HG02884 (cell line): ENCODE results near the gene GJA1.
"Not testable (repeated sequence)": the region's sequence is repeated elsewhere in the genome, so short reads cannot be mapped to it uniquely, and the experiment has no call there.

Source experiments
- ATAC-seq: cut with Tn5 transposase; IDR thresholded peaks from one replicate; pipeline ENCODE4 v1.9.1; 2021; ENCODE audit warnings: mild to moderate bottlenecking, moderate library complexity; ENCODE audit not compliant: unreplicated experiment

The GJA1 gene

DNA sequence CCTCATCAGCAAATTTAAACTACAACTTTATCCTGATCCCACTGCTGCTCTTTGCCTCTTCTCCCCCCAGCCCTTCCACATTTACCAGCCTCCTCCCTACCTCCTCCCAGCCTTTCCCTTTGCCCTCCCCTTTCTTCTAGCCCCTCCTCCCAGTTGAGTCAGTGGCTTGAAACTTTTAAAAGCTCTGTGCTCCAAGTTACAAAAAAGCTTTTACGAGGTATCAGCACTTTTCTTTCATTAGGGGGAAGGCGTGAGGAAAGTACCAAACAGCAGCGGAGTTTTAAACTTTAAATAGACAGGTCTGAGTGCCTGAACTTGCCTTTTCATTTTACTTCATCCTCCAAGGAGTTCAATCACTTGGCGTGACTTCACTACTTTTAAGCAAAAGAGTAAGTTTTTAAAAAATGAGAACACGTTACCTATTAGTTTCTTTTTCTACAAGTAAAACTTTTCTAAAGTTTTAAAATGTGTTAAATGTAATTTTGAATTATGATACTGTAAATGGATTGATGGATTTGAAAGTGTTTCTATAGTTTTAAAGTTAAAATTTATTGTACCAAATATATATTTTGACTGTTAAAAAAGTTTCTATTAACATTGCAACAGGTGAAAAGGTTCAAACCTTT lies at the start of gene GJA1:
Gene GJA1, plus strand, starts transcription at position 203 of the 626 bp plus-strand sequence. CDS start 11,202 bp downstream, outside the sequence.
- no peak for ATAC-seq

DNA sequence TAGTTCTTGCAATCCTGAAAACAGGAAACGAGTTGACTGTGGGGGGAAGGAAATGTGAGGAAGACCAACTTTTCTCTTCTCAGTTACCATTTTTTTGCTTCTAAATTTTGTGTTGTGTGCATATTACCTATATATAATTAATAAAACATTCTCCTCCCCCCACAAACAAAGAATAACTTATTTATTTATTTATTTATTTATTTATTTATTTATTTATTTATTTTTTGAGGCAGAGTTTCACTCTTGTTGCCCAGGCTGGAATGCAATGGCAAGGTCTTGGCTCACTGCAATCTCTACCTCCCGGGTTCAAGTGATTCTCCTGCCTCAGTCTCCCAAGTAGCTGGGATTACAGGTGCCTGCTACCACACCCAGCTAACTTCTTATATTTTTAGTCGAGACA lies 48.9 kb upstream of the GJA1 start:
- not testable (repeated sequence) for ATAC-seq

DNA sequence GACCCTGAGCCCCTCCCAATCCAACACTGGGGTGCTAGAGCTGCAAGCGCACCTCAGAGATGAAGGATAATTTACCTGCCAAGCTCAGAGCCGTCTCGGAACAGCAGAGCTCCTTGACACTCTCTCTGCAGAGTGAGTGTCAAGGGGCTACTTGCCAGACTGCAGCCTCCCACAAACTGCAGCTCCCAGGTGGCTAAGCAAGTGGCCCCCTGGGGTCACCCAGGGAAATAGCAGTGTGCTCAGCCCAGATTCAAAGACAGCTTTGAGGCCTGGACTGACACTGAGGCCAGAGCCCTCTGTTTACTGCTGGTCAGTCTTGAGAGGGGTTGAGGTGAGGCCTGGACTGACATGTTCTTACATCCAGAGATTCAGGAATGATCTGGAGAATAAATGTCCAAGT lies 46.0 kb upstream of the GJA1 start:
- no peak for ATAC-seq

DNA sequence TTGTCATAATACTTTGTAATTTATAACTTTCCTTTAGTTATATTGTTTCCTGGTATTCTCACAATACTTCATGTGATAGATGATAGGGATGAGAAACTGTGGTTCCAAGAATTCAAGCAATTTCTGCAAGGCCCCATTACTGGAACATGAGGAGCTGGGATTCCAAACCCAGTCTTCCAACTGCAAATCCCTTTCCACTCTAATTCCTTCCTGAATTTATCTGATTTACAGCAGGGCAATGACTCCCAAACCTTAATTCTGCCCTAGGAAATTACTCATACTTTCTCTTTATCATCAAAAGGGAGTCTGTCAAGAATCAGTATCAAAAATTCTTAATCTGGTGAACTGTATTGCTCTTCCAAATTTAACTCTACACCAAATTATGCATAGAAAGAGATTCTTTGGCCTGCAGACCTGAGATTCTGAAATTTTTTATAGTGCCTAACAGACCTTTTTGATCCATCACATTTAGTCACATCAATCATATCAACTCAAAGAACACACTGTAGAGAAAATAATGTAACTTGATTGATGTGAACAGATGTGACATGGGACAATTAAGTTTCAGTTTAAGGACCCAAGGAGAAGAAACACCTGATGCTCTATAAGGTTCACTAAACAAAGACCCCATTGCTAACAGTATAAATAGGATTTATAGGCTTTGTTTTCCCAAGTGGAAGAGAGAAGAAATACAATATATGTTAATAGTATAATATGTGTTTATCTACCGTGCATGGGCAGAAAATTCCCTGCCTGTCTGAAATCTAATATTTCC lies 41.5 kb upstream of the GJA1 start:
- no peak for ATAC-seq

DNA sequence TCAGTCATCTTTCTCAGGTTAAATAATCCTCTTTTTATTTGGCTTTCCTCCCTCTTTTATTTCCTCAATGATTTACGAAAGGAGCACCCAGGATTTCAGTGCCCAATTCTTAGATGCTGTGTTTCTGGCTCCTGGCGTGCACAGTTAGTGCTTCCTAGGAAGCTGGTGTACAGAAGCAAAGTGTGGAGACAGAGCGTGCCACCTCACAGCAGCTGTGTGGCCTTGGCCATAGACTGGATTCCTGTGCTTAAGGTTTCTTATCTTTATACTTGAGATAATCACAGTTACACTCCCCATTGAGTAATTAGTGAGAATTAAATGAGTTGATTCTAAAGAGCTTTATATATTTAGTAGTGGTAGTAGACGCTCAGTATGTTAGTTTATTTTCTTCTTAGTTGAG lies 39.7 kb upstream of the GJA1 start:
- ATAC-seq: no peak

DNA sequence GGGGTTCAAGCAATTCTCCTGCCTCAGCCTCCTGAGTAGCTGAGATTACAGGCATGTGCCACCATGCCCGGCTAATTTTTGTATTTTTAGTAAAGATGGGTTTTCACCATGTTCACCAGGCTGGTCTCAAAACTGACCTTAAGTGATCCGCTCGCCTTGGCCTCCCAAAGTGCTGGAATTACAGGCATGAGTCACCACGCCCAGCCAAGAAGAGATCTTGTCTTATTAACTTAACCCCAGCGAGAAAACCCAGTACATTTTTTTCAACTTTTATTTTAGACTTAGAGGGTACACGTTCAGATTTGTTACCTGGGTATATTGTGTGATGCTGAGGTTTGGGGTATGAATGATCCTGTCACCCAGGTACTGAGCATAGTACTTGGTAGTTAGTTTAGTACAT lies 38.3 kb upstream of the GJA1 start:
- ATAC-seq: not testable (repeated sequence)

DNA sequence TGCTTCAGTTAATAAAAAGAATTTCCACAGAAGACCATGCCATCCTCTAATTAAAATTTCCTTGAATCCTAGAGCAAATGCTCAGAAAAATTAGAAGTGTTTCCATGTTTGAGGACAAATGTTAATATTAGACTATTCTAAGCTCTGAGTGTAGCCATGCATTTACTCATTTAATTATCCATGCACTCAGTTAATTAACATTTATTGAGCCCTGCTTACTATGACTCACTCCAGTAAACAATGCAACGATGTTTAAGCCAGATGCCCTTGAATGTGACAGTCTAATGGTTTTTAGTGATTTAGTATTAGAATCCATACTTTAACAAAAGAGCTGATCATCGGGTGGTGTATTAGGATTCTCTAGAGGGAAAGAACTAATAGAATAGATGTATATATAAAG lies 37.3 kb upstream of the GJA1 start:
- ATAC-seq: no peak

DNA sequence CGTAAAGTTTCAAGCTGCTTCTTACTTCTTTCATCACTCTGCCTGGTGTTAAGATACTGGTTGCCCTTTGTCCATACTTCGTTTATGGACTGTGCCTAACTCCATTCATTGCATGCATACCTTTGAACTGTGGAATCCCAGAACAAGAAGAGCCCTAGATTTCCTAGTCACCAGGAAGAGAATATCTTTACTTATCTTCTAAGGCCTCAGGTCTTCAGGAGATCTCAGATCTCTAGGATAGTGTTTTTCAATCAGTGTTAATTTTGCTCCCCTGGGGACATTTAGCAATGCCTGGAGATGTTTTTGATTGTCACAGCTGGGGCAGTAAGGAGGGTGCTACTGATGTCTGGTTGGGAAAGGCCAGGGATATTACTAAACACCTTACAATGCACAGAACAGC lies 35.5 kb upstream of the GJA1 start:
- no peak for ATAC-seq

DNA sequence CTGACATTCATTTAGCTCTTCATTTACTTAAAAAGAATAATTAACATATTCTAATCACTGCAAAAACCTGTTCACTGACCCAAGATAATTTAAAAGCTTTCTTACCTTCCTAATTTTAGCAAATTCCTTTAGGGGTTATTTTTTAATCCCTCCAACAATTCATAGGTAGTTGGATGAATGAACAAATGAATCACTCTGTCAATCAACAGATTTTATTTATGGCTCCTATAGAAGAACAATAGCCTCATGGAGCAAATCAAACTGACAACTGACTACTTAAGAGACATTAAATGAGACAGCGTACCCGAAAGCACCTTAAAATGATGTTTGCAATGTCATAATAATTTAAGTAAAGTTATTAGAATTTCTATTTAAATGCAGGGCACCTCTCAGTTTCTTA lies 31.5 kb upstream of the GJA1 start:
- ATAC-seq: no peak

DNA sequence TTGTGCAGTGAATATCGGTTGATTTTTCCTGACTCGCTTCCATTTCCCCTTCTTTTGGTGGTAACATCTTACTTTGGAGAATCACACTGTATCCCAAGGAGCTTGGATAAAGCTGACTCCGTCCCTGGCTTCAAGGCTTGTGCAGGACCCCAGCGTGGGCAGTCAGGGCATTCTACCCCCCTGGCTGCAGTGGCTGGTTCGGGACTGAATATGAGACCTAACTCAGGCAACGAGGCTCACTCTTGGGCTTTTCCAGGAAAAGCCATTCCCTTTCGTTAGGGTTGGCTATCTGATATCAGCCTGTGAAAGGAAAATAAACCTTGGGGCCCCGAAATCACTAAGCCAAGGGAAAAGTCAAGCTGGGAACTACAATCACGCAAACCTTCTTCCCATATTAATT lies 30.1 kb upstream of the GJA1 start:
- ATAC-seq: no peak

DNA sequence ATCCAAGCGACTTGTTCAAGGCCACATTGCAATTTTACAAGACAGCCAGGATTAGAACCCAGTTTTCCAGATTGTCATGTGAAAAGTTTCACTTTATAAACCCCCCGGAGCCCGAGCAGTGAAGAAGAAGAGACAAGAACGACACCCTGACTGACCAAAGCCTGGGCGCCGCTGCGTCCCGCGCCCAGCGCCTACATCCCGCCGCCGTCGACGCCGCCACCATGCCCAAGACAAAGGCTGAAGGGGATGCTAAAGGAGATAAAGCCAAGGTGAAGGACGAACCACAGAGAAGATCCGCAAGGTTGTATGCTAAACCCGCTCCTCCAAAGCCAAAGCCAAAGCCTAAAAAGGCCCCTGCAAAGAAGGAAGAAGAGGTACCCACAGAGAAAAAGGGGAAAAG lies 27.1 kb upstream of the GJA1 start:
- ATAC-seq: no peak

DNA sequence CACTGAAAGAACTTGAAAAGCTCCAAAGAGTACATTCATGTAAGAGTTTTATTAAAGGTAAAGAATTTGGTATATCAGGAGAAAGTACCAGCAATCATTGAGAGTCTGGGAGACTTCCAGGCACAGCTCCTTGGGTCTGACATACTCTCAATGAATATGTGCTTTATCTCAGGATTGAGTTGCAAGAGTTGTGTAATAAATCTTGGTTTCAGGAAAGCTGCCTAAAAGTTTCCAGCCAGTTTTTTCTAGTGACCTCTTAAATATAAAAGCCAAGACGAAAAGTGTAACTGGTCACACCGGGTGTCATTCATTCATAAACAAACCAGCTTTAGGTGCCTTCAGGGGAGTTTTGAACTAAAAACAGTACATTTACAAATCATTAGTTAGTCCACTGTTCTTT lies 21.6 kb upstream of the GJA1 start:
- ATAC-seq: no peak

DNA sequence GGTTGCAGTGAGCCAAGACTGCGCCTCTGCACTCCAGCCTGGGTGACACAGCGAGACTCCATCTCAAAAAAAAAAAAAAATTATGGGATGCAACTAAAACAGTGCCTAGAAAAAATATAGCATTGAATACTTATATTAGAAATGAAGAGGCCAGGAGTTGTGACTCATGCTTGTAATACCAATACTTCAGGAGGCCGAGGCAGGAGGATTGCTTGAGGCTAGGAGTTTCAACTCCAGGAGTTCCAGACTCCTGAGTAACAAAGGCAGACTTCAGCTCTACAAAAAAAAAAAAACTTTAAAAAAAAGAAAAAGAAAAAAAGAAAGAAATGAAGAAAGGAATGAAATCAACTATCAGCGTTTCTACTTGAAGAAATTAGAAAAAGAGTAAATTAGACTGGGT lies 17.1 kb upstream of the GJA1 start:
- no peak for ATAC-seq

DNA sequence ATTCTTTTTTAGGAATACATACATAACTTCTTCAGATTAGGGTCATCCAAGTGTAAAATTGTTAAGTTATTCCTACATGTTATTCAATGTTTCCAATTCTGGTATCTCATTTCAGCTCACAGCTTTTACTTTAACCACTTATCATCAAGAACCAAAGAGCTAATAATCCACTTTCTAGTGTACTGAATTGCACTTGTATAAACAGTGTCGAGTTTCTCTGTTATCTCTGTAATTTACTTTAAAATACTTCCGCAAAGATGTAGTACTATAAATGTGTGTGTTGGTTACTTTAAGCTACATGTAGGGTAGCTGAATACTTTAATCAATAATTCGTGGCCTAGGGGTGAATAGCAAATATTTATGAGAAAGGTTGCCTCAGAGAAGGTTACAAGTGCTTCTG lies 8.8 kb upstream of the GJA1 start:
- no peak for ATAC-seq

DNA sequence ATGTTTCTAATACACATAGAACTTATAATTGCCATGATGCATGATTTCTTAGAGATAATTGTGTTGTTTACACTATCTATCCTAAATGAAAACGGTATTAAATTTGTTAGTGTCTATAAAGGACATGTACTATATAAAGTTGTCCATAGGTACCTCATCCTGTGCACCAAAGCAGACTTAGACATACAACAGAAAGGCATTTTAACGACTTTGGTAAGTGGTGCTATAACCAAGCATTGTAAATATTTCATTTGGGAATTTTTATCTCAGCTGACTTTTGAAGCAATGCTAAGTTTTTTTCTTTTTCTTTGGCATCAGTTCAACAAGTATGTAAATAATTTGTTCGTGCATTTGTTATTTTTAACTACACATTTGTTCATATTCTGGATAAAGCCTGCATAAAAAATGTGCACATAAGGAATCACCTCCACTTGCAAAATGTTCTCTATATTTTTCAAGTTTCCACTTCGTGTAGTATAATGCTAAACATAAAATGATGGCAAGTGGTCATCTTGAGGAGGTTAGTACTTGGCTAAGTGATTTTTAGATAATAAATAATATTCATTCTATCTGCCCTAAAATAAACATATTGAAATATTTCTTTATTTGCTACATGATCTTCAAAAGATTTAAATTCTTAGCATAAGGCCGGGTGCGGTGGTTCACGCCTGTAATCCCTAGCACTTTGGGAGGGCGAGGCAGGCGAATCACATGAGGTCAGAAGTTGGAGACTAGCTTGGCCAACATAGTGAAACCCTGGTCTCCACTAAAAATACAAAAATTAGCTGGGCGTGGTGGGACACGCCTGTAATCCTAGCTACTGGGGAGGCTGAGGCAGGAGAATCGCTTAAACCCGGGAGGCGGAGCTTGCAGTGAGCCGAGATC lies 6.3 kb upstream of the GJA1 start:
- ATAC-seq: no peak

DNA sequence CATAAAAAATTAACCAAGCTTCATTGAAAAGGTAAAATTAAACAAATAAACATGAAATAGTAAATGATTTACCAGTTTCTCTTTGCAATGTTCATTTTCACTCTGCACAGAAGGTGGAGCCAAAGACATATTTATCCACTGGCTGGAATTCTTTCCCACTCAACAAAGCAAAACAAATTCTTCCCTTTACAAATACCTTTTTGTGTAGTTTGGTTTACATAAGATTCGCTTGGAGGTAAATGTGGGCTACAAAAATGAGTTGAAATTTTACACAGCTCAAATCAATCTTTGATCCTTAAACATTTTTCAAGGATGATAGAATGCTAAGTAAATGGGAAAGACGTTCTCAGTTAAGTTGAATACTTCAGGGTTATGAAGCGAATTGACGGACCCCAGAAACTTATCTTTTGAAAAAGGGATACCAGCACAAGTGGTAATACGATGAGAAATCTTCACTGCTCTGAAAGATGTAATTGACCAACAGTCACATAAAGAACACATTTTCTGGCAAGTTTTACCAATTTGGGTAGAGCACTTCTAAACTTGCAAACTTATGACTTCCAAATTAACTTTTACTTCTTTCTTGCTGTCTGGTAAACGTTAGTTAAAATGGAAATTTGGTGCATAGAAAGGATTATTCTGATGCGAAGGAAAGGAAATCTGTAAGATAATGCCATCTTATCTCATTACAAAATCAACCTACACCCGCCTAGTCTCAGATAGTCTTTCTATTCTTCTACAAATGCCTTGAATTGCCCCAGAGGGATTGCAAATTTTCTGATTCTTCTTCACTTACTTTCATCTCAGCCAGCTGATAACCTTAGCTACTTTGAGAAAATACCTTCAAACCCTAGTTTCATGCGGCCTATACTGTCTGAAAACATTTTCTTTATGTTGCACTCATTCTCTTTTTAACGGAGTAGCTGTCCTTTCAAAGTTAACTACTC lies 4.7 kb upstream of the GJA1 start:
- no peak for ATAC-seq

DNA sequence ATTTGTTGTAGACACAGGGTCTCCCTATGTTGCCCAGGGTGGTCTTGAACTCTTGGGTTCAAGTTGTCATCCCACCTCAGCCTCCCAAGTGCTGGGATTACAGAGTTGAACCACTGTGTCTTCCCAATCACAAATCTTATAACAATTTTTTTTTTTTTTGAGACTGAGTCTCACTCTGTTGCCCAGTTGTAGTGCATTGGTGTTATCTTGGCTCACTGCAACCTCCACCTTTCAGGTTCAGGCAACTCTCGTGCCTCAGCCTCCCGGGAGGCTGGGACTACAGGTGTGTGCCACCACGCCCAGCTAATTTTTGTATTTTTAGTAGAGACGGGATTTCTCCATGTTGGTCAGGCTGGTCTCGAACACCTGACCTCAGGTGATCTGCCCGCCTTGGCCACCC lies 3.7 kb upstream of the GJA1 start:
- not testable (repeated sequence) for ATAC-seq

DNA sequence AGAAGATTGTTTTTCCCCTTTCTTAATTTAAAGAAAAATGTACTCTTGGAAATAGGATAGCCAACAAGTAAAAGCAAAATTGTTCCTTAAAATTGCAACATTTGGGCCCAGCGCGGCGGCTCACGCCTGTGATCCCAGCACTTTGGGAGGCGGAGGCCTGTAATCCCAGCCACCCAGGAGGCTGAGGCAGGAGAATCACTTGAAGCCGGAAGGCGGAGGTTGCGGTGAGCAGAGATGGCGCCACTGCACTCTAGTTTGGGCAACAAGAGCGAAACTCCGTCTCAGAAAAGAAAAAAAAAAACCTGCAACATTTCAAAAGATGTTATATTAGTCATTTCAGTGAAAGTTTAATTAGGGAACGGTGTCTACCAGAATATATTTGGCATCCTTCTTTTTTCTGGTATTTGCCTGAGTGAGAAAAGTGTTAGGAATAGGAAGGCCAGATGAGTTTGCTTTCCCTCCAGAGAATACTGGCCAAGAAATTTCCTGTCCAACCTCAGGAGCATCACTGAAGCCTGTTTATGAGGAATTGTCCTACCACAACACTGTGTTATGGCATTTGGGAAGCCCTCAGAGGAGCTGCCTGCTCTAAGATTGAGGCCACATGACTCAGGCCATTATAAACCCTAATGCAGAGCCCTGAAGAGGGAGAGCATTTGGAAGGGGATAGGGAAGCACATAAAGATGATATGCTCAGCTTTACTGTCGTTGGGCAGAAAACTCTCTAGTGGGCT lies 1.2 kb upstream of the GJA1 start:
- no peak for ATAC-seq

DNA sequence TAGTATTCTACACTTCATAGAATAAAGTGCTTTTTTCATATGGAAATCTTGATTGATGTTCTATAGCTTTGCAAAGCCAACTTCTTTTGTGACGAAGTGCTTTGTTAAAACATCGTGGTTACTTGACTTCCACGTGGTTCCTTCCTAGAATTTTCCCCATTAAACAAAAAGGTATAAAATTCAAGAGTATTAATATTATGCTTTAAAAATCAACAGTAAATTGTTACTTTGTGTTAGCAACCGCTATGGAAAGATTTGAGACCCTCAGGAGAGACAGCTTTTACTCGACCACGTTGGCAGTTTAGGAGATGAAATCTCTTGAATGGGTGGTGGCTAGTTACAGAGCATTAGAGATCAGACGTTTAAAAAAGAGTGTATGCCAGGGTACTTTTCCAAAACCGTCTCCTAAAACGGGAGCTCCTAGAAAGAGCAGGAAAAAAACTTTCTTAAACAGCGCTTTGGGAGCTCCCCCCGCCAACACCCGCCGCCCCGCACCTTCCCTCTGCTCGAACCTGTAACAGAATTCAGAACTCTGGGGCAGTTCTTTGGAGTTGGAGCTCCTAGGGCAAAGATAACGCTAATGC lies 920 bp downstream of the GJA1 start:
- ATAC-seq: no peak
